HG02870 (cell line): ENCODE measurements around the gene TSR1.

Experiments
- ATAC-seq: cut with Tn5 transposase; IDR thresholded peaks from one replicate; pipeline ENCODE4 v1.9.1; 2021; ENCODE audit warnings: mild to moderate bottlenecking, moderate library complexity; ENCODE audit not compliant: unreplicated experiment

The TSR1 gene

GRCh38 chr17:2369551-2370210, 33.4 kb upstream of the TSR1 start:
- no peak for ATAC-seq

- ATAC-seq, result no peak
Observed at GRCh38 chr17:2369039-2369438, 32.8 kb upstream of the TSR1 start.

- ATAC-seq, result no peak
Observed at GRCh38 chr17:2368359-2368758, 32.1 kb upstream of the TSR1 start.

- no peak for ATAC-seq
Observed at GRCh38 chr17:2366747-2367494, 30.7 kb upstream of the TSR1 start.

- ATAC-seq, result no peak
Observed at GRCh38 chr17:2365132-2365531, 28.9 kb upstream of the TSR1 start.

GRCh38 chr17:2364763-2365116, 28.5 kb upstream of the TSR1 start:
- ATAC-seq, result no peak

- no peak for ATAC-seq
Observed at GRCh38 chr17:2363851-2364762, 27.9 kb upstream of the TSR1 start.

GRCh38 chr17:2363318-2363717, 27.1 kb upstream of the TSR1 start:
- ATAC-seq, result no peak

GRCh38 chr17:2362881-2363280, 26.6 kb upstream of the TSR1 start:
- ATAC-seq, result no peak

GRCh38 chr17:2362416-2362815, 26.2 kb upstream of the TSR1 start:
- no peak for ATAC-seq

- ATAC-seq, result no peak
Observed at GRCh38 chr17:2362016-2362415, 25.8 kb upstream of the TSR1 start.

- no peak for ATAC-seq
Observed at GRCh38 chr17:2361010-2361760, 24.9 kb upstream of the TSR1 start.

GRCh38 chr17:2357931-2358434, 21.7 kb upstream of the TSR1 start:
- no peak for ATAC-seq

GRCh38 chr17:2357237-2357636, 21.0 kb upstream of the TSR1 start:
- ATAC-seq, result no peak

GRCh38 chr17:2354311-2354710, 18.1 kb upstream of the TSR1 start:
- ATAC-seq, result no peak

- ATAC-seq, result no peak
Observed at GRCh38 chr17:2351269-2351668, 15.0 kb upstream of the TSR1 start.

GRCh38 chr17:2347805-2348685, 11.8 kb upstream of the TSR1 start:
- no peak for ATAC-seq

GRCh38 chr17:2346475-2346874, 10.2 kb upstream of the TSR1 start:
- ATAC-seq, result no peak

GRCh38 chr17:2344528-2344927, 8.3 kb upstream of the TSR1 start:
- ATAC-seq, result no peak

GRCh38 chr17:2343421-2343820, 7.2 kb upstream of the TSR1 start:
- ATAC-seq, result no peak
